ENCODE results near the gene NUDT19.
"Not testable (repeated sequence)": the region's sequence is repeated elsewhere in the genome, so short reads cannot be mapped to it uniquely, and the experiment has no call there.

DNA sequence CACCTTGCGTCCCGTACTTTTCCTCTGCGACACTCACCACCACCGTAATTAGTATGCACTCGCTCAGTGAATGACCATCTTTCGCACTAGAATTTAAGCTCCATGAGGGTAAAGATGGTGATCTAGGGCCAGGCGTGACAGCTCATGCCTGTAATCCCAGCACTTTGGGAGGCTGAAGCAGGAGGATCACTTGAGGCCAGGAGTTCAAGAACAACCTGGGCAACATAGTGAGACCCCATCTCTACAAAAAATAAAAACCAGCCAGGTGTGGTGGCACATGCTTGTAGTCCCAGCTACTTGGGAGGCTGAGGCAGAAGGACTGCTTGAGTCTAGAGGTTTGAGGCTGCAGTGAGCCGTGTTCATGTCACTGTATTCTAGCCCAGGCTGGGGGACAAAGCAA is 35.2 kb upstream of the NUDT19 start:
- TF ChIP-seq, protein P1, sequence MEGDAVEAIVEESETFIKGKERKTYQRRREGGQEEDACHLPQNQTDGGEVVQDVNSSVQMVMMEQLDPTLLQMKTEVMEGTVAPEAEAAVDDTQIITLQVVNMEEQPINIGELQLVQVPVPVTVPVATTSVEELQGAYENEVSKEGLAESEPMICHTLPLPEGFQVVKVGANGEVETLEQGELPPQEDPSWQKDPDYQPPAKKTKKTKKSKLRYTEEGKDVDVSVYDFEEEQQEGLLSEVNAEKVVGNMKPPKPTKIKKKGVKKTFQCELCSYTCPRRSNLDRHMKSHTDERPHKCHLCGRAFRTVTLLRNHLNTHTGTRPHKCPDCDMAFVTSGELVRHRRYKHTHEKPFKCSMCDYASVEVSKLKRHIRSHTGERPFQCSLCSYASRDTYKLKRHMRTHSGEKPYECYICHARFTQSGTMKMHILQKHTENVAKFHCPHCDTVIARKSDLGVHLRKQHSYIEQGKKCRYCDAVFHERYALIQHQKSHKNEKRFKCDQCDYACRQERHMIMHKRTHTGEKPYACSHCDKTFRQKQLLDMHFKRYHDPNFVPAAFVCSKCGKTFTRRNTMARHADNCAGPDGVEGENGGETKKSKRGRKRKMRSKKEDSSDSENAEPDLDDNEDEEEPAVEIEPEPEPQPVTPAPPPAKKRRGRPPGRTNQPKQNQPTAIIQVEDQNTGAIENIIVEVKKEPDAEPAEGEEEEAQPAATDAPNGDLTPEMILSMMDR (IDR thresholded peaks at IDR 0.05; ENCODE audit: low read length), result not testable (repeated sequence)
- TF ChIP-seq EZH2 (optimal IDR thresholded peaks at IDR 0.05; ENCODE audit: low read depth, low read length); EZH2phosphoT487 (IDR thresholded peaks at IDR 0.05; ENCODE audit: low read length): not testable (repeated sequence)

Measured in MM.1S (cell line).